Stimulated activated CD8-positive, alpha-beta memory T cell treated with anti-CD3 and anti-CD28 coated beads, Interleukin-4, amount 100 ng/mL, for 48 hours (primary cell): ENCODE data around the gene SPATA6L.

Experiments
- DNase-seq: peaks from one replicate; pipeline ENCODE4 v3.0.0-alpha.2; 2020

The SPATA6L gene

GRCh38 chr9:4666042-4666699 lies at the start of gene SPATA6L:
Gene SPATA6L (minus strand): TSS chr9:4666480. CDS start chr9:4666250, 230 bp downstream.
- peak; percentile 61 for DNase-seq

- no peak for DNase-seq
Measured at GRCh38 chr9:4714266-4715016, 48.2 kb upstream of the SPATA6L start.

- no peak for DNase-seq
Measured at GRCh38 chr9:4713849-4714248, 47.6 kb upstream of the SPATA6L start.

GRCh38 chr9:4709380-4709779 lies 43.1 kb upstream of the SPATA6L start:
- no peak for DNase-seq

GRCh38 chr9:4706971-4707622 lies 40.8 kb upstream of the SPATA6L start:
- DNase-seq, result no peak

DNA sequence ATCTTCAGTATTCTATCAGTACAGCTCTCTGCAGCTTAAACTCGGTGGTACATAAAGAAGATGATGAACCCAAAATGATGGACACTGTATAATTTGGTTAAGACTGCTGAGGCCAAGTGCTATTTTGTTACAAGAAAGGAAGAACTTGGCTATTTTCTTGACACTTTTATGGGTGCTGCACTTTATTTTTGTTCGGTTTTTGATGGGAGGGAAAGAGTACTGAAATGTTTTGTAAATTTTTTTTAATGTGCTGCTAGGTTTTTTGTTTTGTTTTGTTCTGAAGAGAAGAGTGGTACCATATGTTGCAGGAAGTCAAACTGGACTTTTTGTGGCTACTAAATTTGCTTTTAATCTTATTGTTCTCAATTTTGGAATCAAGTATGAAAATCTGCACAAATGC lies 39.7 kb upstream of the SPATA6L start:
- DNase-seq, result no peak

- DNase-seq, result no peak
Measured at GRCh38 chr9:4704129-4704528, 37.8 kb upstream of the SPATA6L start.

GRCh38 chr9:4701526-4701925 lies 35.2 kb upstream of the SPATA6L start:
- no peak for DNase-seq

DNA sequence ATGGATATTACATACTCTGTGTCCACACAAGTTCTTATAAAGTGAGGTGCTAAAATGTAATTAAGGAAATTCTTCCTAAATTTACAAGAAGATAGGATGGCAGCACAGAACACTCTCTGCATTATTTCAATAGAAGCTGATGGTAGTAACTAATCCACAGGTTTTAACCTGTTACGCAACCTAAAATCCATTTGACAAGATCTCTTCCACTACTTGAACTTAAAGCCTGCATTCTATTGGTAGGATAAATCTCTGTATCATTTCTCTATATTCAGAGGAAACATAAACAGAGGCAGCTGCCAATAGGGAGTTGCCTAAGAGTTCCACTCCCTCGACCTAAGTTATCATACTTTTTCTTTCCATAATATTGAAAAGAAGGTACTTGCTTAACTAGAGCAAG lies 34.7 kb upstream of the SPATA6L start:
- no peak for DNase-seq

- DNase-seq, result no peak
Measured at GRCh38 chr9:4700091-4700490, 33.8 kb upstream of the SPATA6L start.

GRCh38 chr9:4691795-4692194 lies 25.5 kb upstream of the SPATA6L start:
- DNase-seq, result no peak

DNA sequence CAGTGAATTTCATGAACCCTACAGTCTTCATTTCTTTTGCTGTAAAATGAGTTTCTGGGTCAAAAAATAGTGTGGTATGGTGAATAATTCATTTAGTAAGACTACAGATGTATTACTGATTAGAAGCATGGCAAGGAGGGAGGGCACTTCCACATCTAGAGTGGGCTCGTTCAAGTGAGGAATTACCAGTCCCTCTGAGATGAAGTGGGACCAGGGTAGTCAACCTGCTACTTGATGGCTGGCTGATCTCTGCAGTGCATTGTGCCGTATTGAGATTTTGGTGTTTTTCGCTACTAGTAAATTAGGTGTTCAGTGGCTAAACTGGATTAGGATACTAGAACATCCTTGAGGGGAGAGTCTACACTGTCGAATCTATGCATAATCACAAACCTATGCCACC lies 23.9 kb upstream of the SPATA6L start:
- no peak for DNase-seq

- DNase-seq, result no peak
Measured at GRCh38 chr9:4689687-4690104, 23.4 kb upstream of the SPATA6L start.

DNA sequence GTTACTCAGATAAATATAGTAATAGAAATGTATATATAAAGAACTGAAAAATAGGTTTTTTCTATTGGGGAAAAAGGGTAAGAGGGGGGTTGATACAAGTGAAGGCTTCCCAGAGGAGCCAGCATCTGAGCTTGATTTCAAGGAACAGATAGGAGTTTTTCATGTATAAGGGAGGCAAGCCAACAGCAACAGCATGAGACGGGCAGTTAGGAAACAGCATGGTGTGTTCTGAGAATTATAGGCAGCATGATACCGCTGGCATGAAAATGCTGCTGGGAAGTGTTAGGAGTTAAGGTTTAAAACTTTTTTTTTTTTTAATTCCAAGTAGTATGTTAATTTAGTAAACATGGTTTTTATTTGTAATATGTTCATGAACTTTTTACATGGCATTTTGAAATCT lies 22.7 kb upstream of the SPATA6L start:
- no peak for DNase-seq

DNA sequence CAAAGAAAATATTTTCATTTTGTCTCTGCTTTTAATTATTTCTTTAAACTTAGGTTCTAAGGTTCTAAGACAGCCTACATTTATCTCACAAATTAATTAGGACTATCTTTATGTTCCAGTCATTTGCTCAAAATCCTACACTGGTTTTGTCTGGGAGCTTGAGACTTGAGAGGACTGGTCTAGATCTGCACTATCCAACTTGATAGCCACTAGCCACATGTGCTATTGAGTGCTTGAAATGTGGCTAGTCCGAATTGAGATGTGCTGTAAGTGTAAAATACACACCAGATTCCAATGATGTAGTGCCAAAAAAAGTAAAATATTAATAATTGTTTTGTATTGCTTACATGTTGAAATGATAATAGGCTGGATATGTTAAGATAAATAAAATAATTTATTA lies 20.3 kb upstream of the SPATA6L start:
- DNase-seq, result no peak

GRCh38 chr9:4686112-4686511 lies 19.8 kb upstream of the SPATA6L start:
- DNase-seq, result no peak

- DNase-seq, result no peak
Measured at GRCh38 chr9:4684820-4685219, 18.5 kb upstream of the SPATA6L start.

- no peak for DNase-seq
Measured at GRCh38 chr9:4680750-4681149, 14.5 kb upstream of the SPATA6L start.

- DNase-seq, result no peak
Measured at GRCh38 chr9:4680173-4680525, 13.9 kb upstream of the SPATA6L start.

DNA sequence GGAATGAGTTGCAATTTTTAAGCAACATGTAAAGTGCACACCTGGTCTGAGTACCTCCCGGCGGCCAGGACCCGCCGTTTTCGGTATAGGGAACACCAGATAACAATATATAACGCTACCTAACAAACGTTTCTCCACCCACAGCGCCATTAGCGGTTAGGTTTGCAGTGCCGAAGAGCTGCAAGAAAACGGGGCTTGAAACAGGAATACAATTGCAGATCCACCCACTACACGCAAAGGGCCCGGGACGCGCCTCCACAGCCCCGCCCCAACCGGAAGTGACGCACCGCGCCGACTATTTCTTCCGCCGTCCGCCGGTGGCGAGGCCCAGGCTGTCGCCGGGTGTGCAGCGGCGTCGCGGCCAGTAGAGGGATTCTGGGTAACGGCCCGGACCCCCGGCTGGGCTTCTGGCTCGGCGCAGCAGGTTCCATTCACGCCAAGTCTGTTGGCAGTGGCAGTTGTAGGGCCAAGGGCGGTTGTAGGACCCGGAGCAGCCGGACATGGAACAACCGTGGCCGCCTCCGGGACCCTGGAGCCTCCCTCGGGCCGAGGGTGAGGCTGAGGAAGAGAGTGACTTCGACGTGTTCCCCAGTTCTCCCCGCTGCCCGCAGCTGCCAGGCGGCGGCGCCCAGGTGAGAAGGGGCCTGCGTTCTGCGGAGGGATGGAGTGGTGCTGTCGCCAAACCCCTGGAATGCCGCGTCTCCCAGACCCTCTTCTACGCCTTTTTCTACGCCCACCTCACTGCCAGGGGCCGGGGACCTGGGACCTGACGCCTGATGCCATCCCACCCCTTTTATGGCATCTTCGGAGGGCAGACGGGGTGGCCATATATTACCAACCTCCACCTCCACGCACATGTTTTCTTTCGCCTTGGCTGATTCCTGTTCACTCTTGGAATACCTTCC lies 13.2 kb upstream of the SPATA6L start, which contains the start of gene CDC37L1:
Gene CDC37L1 (plus strand): TSS at position 302 of the 905 bp plus-strand sequence. CDS start 199 bp downstream, at position 501.
- peak; percentile 100 for DNase-seq

DNA sequence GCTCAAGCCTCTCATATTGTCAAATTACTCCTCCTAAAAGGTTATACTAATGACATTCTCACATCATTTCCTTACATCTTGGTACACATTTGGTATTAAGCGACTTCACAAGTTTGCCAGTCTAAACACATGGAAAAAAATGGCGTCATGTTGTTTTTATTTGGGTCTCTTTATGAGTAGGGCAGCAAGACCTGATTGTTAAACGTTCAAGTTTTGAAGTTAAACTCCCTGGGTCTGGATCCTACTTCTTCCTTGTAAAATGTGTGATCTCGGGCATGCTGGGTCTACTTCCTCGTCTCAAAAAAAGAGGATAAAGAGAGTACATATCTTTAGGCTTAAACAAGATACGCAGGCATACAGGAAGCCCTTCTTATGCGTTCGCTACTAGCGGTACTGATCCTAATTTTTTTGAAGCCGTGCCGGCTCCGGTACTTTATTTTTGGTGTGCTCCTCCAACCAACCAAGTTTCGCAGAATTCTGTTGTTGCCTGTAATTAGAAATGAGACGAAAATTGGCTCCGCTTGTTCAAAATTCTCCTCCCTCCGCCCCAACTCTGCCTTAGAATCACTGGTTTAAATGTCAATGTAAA lies 12.5 kb upstream of the SPATA6L start:
- no peak for DNase-seq

DNA sequence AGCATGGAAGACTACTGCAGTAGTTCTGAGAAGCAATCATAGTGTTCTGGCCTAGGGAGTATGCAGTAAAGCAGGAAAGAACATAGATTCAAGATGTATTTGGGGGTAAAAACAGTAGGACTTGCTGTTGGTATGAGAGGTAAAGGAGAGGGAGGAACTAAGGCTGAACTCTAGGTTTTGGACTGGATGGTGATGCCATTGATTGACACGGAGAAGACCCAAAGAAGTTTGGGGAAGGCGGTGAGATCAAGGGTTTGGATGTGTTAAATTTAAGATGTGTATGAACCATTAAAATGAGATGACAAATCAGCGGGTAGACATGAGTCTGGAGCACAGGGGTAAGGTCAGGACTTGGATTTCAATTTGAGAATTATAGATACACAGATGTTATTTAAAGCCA lies 11.1 kb upstream of the SPATA6L start:
- DNase-seq, result no peak

DNA sequence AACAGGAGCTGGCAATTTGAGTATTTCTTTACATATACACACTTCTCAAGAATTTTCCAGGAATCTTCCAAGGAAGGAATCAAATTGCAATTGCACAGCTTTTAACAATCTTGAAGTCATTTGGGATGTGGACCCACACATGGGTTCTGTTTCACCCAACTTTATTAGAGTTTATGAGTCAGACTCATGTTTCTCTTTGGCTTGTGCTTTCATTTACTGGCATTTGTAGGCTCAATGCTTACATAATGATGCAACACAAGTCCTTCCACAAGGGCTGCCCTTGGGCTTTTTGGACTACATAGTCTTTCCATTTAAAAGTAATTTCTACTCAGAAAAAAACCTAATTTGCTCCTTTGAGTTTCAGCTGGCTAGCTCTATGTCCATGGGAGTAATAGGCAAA lies 8.5 kb upstream of the SPATA6L start:
- no peak for DNase-seq
